ENCODE results near the gene CACNA1B. TPM values are rescaled to one million over a fixed set of nuclear protein-coding genes. Genes with fewer than 3 reads are reported as not detected.

Gene CACNA1B
- total RNA-seq, 1 donor from 2014 or later = not detected

DNA sequence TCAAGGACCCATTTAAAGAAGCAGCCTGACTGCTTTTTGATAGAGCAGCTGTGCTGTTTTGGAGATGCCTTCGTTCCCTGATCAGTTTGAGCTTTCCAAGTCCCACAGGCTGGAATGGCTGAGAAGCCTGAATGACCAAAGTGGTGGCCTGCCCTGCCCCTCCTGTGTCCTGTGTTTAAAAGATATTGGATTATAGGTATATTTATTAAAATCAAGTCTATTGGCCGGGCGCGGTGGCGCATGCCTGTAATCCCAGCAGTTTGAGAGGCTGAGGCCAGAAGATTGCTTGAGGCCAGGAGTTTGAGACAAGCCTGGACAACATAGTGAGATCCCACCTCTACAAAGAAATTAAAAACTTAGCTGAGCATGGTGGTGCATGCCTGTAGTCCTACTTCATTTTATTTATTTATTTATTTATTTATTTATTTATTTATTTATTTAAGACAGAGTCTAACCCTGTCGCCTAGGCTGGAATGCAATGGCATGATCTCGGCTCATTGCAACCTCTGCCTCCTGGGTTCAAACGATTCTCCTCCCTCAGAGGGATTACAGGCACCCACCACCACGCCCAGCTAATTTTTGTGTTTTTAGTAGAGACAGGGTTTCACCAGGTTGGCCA lies 87.7 kb downstream of the CACNA1B start:
- Histone ChIP-seq H3K4me3 (ENCODE audit: low read depth, low read length) (no peak overlapping the region), H3K36me3 (ENCODE audit: control insufficient read depth, insufficient read depth, low read length) (no peaks in the 10 kb centered on the region), H3K27me3 (ENCODE audit: control insufficient read depth, insufficient read depth, low read length) (no peaks in the 10 kb centered on the region)
- TF ChIP-seq CTCF (IDR thresholded peaks at IDR 0.05; ENCODE audit: insufficient read depth, low read length, severe bottlenecking) = no peak
- FAIRE-seq = no peak
- no peak for DNase-seq (ENCODE audit: low read depth)

DNA sequence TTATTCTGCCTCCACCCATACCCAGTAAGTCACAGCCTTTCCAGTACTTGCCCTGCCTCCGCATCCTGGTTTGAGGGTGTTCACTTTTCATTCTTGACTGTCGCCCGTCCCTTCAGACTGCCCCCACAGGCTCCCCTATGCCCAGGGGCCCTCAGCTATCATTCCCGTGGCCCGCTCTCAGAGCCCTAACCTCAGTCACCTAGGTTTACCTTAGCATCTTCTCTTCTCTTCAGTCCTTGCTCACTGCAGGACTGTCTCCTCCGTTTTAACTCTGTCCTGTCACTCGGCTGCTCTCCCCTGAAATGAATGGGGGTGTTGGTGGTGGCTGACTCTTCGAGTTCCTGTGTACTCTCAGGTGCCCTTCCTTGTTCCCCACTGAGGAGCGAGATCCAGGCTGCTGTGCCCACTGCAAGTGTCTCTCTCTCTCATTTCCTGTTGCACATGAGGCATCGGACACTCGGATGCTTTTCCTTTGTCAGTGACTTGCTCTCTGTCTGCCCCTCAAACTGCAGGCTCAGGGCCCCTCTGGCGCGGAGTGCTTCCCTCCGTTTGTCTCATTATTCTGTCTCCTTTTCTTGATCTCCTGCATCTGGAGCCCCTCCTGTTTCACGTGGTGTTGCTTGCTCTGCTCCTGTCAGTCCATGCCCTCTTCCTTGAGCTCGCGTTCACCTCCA lies 89.8 kb downstream of the CACNA1B start:
- no peak for DNase-seq (ENCODE audit: low read depth)
- no peak overlapping the region for H3K4me3 ChIP-seq (ENCODE audit: low read depth, low read length)
- H3K27me3 ChIP-seq (ENCODE audit: control insufficient read depth, insufficient read depth, low read length) = no peaks in the 10 kb centered on the region
- no peak for TF ChIP-seq CTCF (IDR thresholded peaks at IDR 0.05; ENCODE audit: insufficient read depth, low read length, severe bottlenecking)
- FAIRE-seq = no peak
- H3K36me3 ChIP-seq (ENCODE audit: control insufficient read depth, insufficient read depth, low read length) = no peaks in the 10 kb centered on the region

- no peaks in the 10 kb centered on the region for H3K36me3 ChIP-seq (ENCODE audit: control insufficient read depth, insufficient read depth, low read length)
- TF ChIP-seq CTCF (IDR thresholded peaks at IDR 0.05; ENCODE audit: insufficient read depth, low read length, severe bottlenecking) = no peak
- no peak overlapping the region for H3K4me3 ChIP-seq (ENCODE audit: low read depth, low read length)
- FAIRE-seq (no peak), DNase-seq (ENCODE audit: low read depth) (no peak)
- H3K27me3 ChIP-seq (ENCODE audit: control insufficient read depth, insufficient read depth, low read length) = no peaks in the 10 kb centered on the region
Measured at GRCh38 chr9:137968235-137968634, 90.7 kb downstream of the CACNA1B start.

DNA sequence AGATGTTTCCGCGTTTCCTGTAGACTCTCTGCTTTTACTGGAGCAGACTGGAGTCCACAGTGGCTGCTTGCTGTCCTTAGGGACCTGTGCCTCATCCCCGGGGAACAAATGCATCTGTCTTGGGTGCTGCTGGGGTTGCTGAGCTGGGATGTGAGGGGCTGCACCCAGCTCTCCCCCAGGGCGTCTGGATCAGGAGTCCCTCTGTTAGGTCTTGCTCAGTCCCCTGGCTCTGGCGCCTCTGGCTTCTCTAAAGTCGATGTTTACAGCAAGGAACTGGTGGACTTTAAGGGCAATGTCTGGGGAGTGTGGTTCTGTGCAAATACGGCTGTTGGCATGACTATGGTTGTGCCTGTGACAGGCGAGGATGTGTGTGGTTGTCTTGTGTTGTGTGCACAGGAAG lies 91.4 kb downstream of the CACNA1B start:
- Histone ChIP-seq H3K36me3 (ENCODE audit: control insufficient read depth, insufficient read depth, low read length) (no peaks in the 10 kb centered on the region), H3K27me3 (ENCODE audit: control insufficient read depth, insufficient read depth, low read length) (no peaks in the 10 kb centered on the region), H3K4me3 (ENCODE audit: low read depth, low read length) (no peak overlapping the region)
- FAIRE-seq (no peak), DNase-seq (ENCODE audit: low read depth) (no peak)
- no peak for TF ChIP-seq CTCF (IDR thresholded peaks at IDR 0.05; ENCODE audit: insufficient read depth, low read length, severe bottlenecking)

- no peak overlapping the region for H3K4me3 ChIP-seq (ENCODE audit: low read depth, low read length)
- DNase-seq (ENCODE audit: low read depth) (no peak), FAIRE-seq (peak; percentile 86)
- H3K27me3 ChIP-seq (ENCODE audit: control insufficient read depth, insufficient read depth, low read length) = no peaks in the 10 kb centered on the region
- no peak for TF ChIP-seq CTCF (IDR thresholded peaks at IDR 0.05; ENCODE audit: insufficient read depth, low read length, severe bottlenecking)
- no peaks in the 10 kb centered on the region for H3K36me3 ChIP-seq (ENCODE audit: control insufficient read depth, insufficient read depth, low read length)
Measured at GRCh38 chr9:137969685-137970084, 92.1 kb downstream of the CACNA1B start.

All from bronchial epithelial cell (primary cell).